Hepatocyte (in vitro differentiated cells): ENCODE measurements around the gene SUCLG2.

Experiments
- CTCF ChIP-seq: fragments of 200-600 bp; sonication (generic); IDR thresholded peaks from 2 replicates; pipeline ENCODE4 v1.5.1; 2016; ENCODE audit warnings: antibody characterized with exemption, mild to moderate bottlenecking; ENCODE audit not compliant: poor library complexity
- EZH2 ChIP-seq: fragments of 200-600 bp; sonication (generic); IDR thresholded peaks from 2 replicates; pipeline ENCODE4 v1.6.1; 2016; ENCODE audit warnings: antibody characterized with exemption, mild to moderate bottlenecking, borderline replicate concordance
- EZH2phosphoT487 ChIP-seq: fragments of 200-600 bp; sonication (generic); IDR thresholded peaks from one replicate; pipeline ENCODE4 v1.6.1; 2018; ENCODE audit warnings: antibody characterized with exemption, mild to moderate bottlenecking, low read depth, moderate library complexity; ENCODE audit not compliant: unreplicated experiment, severe bottlenecking

DNA sequence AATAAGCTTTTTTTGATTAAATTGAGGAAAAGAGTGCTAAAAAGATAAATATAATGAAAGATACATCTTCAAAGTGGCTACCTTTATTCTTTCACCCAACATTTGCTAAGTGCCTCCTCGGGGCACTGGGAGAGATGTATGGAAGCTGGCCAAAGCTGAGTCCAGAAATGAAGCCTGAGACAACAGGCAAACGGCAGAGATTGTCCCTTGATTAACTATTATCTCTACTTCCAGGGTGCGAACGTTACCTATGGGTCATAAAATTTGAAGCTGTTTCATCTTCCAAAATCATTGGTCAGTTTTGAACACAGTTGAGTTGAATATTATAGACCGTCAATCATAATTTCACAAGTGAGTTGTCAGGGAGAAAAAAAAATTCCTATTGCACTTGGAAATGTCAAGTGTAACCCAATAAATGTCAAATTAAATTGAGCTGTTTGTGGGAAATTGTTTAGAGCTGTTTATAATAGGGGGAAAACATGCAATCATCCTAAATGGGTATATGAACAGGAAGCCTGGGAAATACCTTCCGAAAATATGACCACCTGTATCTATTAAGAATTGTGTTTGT lies 73.9 kb downstream of the SUCLG2 start:
- TF ChIP-seq CTCF (no peak), EZH2 (no peak), EZH2phosphoT487 (no peak)
